HCT116 (cell line): ENCODE results near the gene M1AP. TPM values are rescaled to one million over a fixed set of nuclear protein-coding genes. Genes with fewer than 3 reads are reported as not detected.

ENCODE experiments used
- ATAC-seq: fragments of 200-7000 bp; cut with Tn5 transposase; 2 replicates; pipeline ENCODE4 v1.9.1; 2020; ENCODE audit warnings: mild to moderate bottlenecking, moderate library complexity
- BruUV-seq: library from RNA; stranded (reverse); fragments of 400-500 nt; replicated peaks from 2 replicates; lab custom pipeline; 2021; lab: Mats Ljungman, UMichigan
- CTCF ChIA-PET: fragments of 300-600 bp; sonication (Branson Sonifier 250); formaldehyde crosslinking; loops from one replicate; lab custom pipeline; 2021; ENCODE audit warnings: antibody characterized with exemption; lab: Charles Lee
- POLR2A ChIA-PET: fragments of 300-600, 350-600 bp; sonication (Branson Sonifier 250); formaldehyde crosslinking; loops from one replicate; lab custom pipeline; 2021; ENCODE audit warnings: antibody characterized with exemption; lab: Charles Lee
- RAD21 ChIA-PET, 2 experiments: fragments of 300-600 bp; sonication (Branson Sonifier 250); formaldehyde crosslinking; loops; one replicate each; lab custom pipeline; 2023; ENCODE audit warnings: low total read pairs in 2 of 2; ENCODE audit not compliant: uncharacterized antibody in 2 of 2, unreplicated experiment in 2 of 2, low non-redundant PET in 1 of 2; lab: Charles Lee
- DNase-seq: peaks from one replicate; pipeline ENCODE4 v3.0.0-alpha.2; 2010; ENCODE audit warnings: low read depth, low spot score
- H2AFZ ChIP-seq: fragments of 200-600 bp; shearing (Covaris generic), sonication (generic); 2 replicates; pipeline ENCODE4 v1.6.1; 2017; ENCODE audit warnings: low read depth, mixed run types, mixed read lengths, antibody characterized with exemption, low read length; ENCODE audit not compliant: poor library complexity, severe bottlenecking
- H3K27ac ChIP-seq: 2 replicates; pipeline ENCODE4 v1.5.1; 2012; ENCODE audit warnings: low read depth, low read length
- H3K27me3 ChIP-seq: fragments of 200-600 bp; sonication (generic); 2 replicates; pipeline ENCODE4 v1.6.1; 2016; ENCODE audit warnings: mixed run types, low read length, mixed read lengths; ENCODE audit not compliant: insufficient read depth
- H3K36me3 ChIP-seq, 2 experiments: fragments of 200-500 bp in 1 of 2; fragments of 200-600 bp in 1 of 2; sonication (Bioruptor generic) in 1 of 2; sonication (generic) in 1 of 2; 2 replicates each; pipeline versions ENCODE4 v1.5.1 to v1.6.1; 2014 to 2016; ENCODE audit warnings: low read length in 2 of 2, inconsistent platforms in 1 of 2, mixed read lengths in 1 of 2, mixed run types in 1 of 2; ENCODE audit not compliant: insufficient read depth in 2 of 2, control insufficient read depth in 1 of 2
- H3K4me1 ChIP-seq, 2 experiments: fragments of 200-600 bp in 1 of 2; sonication (generic) in 1 of 2; 2 replicates each; pipeline versions ENCODE4 v1.5.1 to v1.6.1; 2012 to 2017; ENCODE audit warnings: low read length in 2 of 2, inconsistent platforms in 1 of 2, mild to moderate bottlenecking in 1 of 2, mixed read lengths in 1 of 2, mixed run types in 1 of 2, moderate library complexity in 1 of 2; ENCODE audit not compliant: insufficient read depth in 2 of 2, control insufficient read depth in 1 of 2
- H3K4me2 ChIP-seq: fragments of 200-600 bp; sonication (generic); 2 replicates; pipeline ENCODE4 v1.6.1; 2017; ENCODE audit warnings: mixed run types, low read length, mixed read lengths
- H3K4me3 ChIP-seq, 2 experiments: fragments of 200-600 bp in 1 of 2; sonication (generic) in 1 of 2; replicated peaks in 1 of 2; 2 replicates each; pipeline ENCODE4 v1.5.1; 2011 to 2016; ENCODE audit warnings: low read length in 2 of 2, control low read depth in 1 of 2, low read depth in 1 of 2, mild to moderate bottlenecking in 1 of 2, mixed read lengths in 1 of 2, mixed run types in 1 of 2
- H3K79me2 ChIP-seq: fragments of 200-600 bp; sonication (generic); 2 replicates; pipeline ENCODE4 v1.6.1; 2017; ENCODE audit warnings: mild to moderate bottlenecking, mixed run types, low read length, moderate library complexity, mixed read lengths; ENCODE audit not compliant: insufficient read depth
- H3K9ac ChIP-seq: fragments of 200-600 bp; sonication (generic); 2 replicates; pipeline ENCODE4 v1.6.1; 2016; ENCODE audit warnings: low read length, mixed read lengths
- H3K9me2 ChIP-seq: fragments of 200-600 bp; sonication (generic), shearing (Covaris generic); 2 replicates; pipeline ENCODE4 v1.6.1; 2017; ENCODE audit warnings: mixed run types, mild to moderate bottlenecking, moderate library complexity; ENCODE audit not compliant: insufficient read depth
- H3K9me3 ChIP-seq, 2 experiments: fragments of 200-500 bp in 1 of 2; fragments of 200-600 bp in 1 of 2; sonication (Bioruptor generic) in 1 of 2; sonication (generic) in 1 of 2; 2 replicates each; pipeline ENCODE4 v1.6.1; 2014 to 2017; ENCODE audit warnings: low read length in 2 of 2, mixed read lengths in 2 of 2, inconsistent platforms in 1 of 2, low read depth in 1 of 2, mild to moderate bottlenecking in 1 of 2, mixed run types in 1 of 2, moderate library complexity in 1 of 2; ENCODE audit not compliant: control insufficient read depth in 1 of 2, insufficient read depth in 1 of 2
- H4K20me1 ChIP-seq: fragments of 200-600 bp; sonication (generic), shearing (Covaris generic); 2 replicates; pipeline ENCODE4 v1.6.1; 2017; ENCODE audit warnings: mixed run types, mild to moderate bottlenecking, moderate library complexity; ENCODE audit not compliant: insufficient read depth
- CBX3 ChIP-seq: IDR thresholded peaks from 2 replicates; pipeline ENCODE4 v1.6.1; 2012; ENCODE audit warnings: low read depth
- EGR1 ChIP-seq: IDR thresholded peaks from 2 replicates; pipeline ENCODE4 v1.6.1; 2012; ENCODE audit warnings: low read depth
- EZH2phosphoT487 ChIP-seq: fragments of 200-600 bp; IDR thresholded peaks from 2 replicates; pipeline ENCODE4 v1.6.1; 2018; ENCODE audit warnings: antibody characterized with exemption, borderline replicate concordance
- FOSL1 ChIP-seq: IDR thresholded peaks from 2 replicates; pipeline ENCODE4 v1.6.1; 2012; ENCODE audit warnings: low read depth
- JUND ChIP-seq: IDR thresholded peaks from 2 replicates; pipeline ENCODE4 v1.6.1; 2012
- RAD21 ChIP-seq: IDR thresholded peaks from 2 replicates; pipeline ENCODE4 v1.6.1; 2012; ENCODE audit warnings: low read depth, mild to moderate bottlenecking
- SIN3A ChIP-seq: IDR thresholded peaks from 2 replicates; pipeline ENCODE4 v1.6.1; 2012; ENCODE audit warnings: low read depth
- intact Hi-C: fragments of 100-400 bp; cut with micrococcal nuclease; formaldehyde crosslinking; loops from 2 replicates; pipeline ENCODE4 v1.10.0; 2022
- total RNA-seq: library from RNA; stranded (reverse); gene quantifications from one replicate; pipeline ENCODE4 v1.2.1, GENCODE V29; 2021; ENCODE audit not compliant: unreplicated experiment
- TF ChIP-seq, protein P1 (sequence below), 3 experiments: fragments of 200-600 bp in 1 of 3; sonication (generic) in 1 of 3; IDR thresholded peaks in 2 of 3; conservative IDR thresholded peaks in 1 of 3; 2 replicates each; pipeline ENCODE4 v1.5.1; 2012 to 2017; ENCODE audit warnings: low read depth in 2 of 3, low read length in 2 of 3, antibody characterized with exemption in 1 of 3, borderline replicate concordance in 1 of 3, control low read depth in 1 of 3, mild to moderate bottlenecking in 1 of 3, mixed read lengths in 1 of 3, mixed run types in 1 of 3, moderate library complexity in 1 of 3; ENCODE audit not compliant: insufficient read depth in 1 of 3
- TF ChIP-seq, protein P2 (sequence below): IDR thresholded peaks from 2 replicates; pipeline ENCODE4 v1.6.1; 2012

M1AP gene
- total RNA-seq, 1 experiment from 2014 or later, result 28.2 TPM

DNA sequence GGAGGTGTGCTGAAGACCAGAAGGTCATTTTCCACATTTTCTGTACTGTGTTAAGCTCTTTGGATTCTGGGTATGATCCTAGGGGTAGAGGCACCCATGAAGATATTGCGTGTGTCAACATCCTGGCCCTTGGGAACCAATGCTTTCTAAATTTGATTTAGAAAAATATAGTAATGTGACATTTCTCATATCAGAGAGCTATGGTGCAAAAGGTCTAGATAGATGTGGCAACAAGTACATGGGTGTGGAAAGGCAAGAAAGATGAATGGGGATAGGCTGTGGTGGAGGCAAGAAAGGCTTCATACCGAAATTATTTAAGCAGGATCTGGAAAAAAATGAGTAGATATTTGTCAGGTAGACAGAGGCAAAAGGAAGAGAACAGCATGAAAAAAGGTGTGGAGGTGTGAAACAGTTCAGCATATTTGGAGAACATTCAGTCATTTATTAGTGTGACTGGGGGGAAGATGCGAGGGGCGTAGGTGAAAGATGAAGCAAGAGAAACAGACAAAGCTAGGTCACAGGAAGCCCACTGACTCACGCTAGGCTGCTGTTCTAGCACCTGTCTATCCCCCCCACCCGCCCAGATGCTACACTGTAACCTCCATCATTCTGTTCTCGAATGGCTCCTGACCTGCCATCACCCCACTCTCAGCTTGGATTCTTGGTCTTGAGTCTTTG, 81.9 kb downstream of the M1AP start:
- Histone ChIP-seq H3K79me2 (no peaks in the 10 kb centered on the region), H3K9ac (no peak overlapping the region), H3K4me3 (no peak overlapping the region), H3K27ac (no peak overlapping the region), H3K36me3 (no peaks in the 10 kb centered on the region), H3K9me3 (no peaks in the 10 kb centered on the region), H3K27me3 (no peaks in the 10 kb centered on the region), H3K4me2 (no peak overlapping the region), H3K9me2 (no peaks in the 10 kb centered on the region), H4K20me1 (no peaks in the 10 kb centered on the region), H2AFZ (no peak overlapping the region), H3K4me1 (peaks cover 0 to 7% of the 10 kb centered on the region in 2 experiments; a peak in 1 of 4 replicates)
- DNase-seq (no peak), ATAC-seq (no peak)
- BruUV-seq, result no TSS peak
- ChIA-PET CTCF (no interaction called here), POLR2A (interaction anchor here (1.9 kb wide), 1 partner anchor 7 kb away, joined by 5 read pairs; no protein-coding TSS in a partner anchor), RAD21 (no interaction called here)
- no peak for TF ChIP-seq SIN3A
- TF ChIP-seq RAD21, result no peak
- TF ChIP-seq FOSL1, result no peak
- TF ChIP-seq, protein P1, sequence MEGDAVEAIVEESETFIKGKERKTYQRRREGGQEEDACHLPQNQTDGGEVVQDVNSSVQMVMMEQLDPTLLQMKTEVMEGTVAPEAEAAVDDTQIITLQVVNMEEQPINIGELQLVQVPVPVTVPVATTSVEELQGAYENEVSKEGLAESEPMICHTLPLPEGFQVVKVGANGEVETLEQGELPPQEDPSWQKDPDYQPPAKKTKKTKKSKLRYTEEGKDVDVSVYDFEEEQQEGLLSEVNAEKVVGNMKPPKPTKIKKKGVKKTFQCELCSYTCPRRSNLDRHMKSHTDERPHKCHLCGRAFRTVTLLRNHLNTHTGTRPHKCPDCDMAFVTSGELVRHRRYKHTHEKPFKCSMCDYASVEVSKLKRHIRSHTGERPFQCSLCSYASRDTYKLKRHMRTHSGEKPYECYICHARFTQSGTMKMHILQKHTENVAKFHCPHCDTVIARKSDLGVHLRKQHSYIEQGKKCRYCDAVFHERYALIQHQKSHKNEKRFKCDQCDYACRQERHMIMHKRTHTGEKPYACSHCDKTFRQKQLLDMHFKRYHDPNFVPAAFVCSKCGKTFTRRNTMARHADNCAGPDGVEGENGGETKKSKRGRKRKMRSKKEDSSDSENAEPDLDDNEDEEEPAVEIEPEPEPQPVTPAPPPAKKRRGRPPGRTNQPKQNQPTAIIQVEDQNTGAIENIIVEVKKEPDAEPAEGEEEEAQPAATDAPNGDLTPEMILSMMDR (IDR thresholded peaks at IDR 0.05 in 2 of 3, conservative IDR thresholded peaks at IDR 0.05 in 1 of 3; ENCODE audit: borderline replicate concordance in 1 of 3, insufficient read depth in 1 of 3, low read depth in 2 of 3, low read length in 2 of 3), result no peak
- TF ChIP-seq CBX3, result no peak
- TF ChIP-seq, protein P2, sequence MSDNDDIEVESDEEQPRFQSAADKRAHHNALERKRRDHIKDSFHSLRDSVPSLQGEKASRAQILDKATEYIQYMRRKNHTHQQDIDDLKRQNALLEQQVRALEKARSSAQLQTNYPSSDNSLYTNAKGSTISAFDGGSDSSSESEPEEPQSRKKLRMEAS, result no peak
- TF ChIP-seq JUND, result no peak
- no peak for TF ChIP-seq EZH2phosphoT487
- no peak for TF ChIP-seq EGR1
- intact Hi-C loops, result no loop called here
